ENCODE measurements around the gene MINPP1. TPM values are rescaled to one million over a fixed set of nuclear protein-coding genes. Genes with fewer than 3 reads are reported as not detected.
"Not testable (repeated sequence)": the region's sequence is repeated elsewhere in the genome, so short reads cannot be mapped to it uniquely, and the experiment has no call there.

MINPP1 gene, protein sequence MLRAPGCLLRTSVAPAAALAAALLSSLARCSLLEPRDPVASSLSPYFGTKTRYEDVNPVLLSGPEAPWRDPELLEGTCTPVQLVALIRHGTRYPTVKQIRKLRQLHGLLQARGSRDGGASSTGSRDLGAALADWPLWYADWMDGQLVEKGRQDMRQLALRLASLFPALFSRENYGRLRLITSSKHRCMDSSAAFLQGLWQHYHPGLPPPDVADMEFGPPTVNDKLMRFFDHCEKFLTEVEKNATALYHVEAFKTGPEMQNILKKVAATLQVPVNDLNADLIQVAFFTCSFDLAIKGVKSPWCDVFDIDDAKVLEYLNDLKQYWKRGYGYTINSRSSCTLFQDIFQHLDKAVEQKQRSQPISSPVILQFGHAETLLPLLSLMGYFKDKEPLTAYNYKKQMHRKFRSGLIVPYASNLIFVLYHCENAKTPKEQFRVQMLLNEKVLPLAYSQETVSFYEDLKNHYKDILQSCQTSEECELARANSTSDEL
- total RNA-seq: 10 to 100 TPM in 6 of 7 donors, 1 to 10 TPM in 1; 9.7 to 21.3 (median 12.4) TPM
- polyA plus RNA-seq: 1 to 10 TPM; 5.1 to 5.9 (median 5.9) TPM
- long read RNA-seq, donor 1, transcript MINPP1-202 (5 exons, 2,415 nt): major isoform, 7 of 7 reads
- long read RNA-seq, donor 1, partial matches to known transcripts: 0 of 7 reads
- long read RNA-seq, donor 1, other reads (novel, unspliced or antisense): 0 of 7 reads
- long read RNA-seq, donor 2, transcript MINPP1-202 (5 exons, 2,415 nt): major isoform, 16 of 38 reads
- long read RNA-seq, donor 2, partial matches to known transcripts: 22 of 38 reads
- long read RNA-seq, donor 2, other reads (novel, unspliced or antisense): 0 of 38 reads

DNA sequence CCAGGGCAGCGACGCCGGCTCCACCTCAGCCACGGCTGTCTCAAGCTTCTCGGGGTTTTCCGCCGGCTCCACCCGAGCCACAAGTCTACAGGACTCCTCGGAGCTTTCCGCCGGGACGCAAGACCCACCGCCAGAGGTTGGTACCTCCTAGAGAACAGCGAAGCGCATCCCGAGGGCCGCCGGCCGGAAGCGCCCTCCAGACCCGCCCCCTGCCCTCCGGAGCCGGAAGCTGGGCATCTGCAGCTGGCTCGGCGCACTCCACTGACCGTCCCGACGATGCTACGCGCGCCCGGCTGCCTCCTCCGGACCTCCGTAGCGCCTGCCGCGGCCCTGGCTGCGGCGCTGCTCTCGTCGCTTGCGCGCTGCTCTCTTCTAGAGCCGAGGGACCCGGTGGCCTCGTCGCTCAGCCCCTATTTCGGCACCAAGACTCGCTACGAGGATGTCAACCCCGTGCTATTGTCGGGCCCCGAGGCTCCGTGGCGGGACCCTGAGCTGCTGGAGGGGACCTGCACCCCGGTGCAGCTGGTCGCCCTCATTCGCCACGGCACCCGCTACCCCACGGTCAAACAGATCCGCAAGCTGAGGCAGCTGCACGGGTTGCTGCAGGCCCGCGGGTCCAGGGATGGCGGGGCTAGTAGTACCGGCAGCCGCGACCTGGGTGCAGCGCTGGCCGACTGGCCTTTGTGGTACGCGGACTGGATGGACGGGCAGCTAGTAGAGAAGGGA, at the start of gene MINPP1:
Gene MINPP1 (plus strand): TSS at position 254 of the 726 bp plus-strand sequence. CDS start 23 bp downstream, at position 277.
- peak within 1 kb of the TSS; percentile 66 to 87 (median 82) for H3K27ac ChIP-seq
- peak; percentile 79 to 87 (median 84) for TF ChIP-seq POLR2AphosphoS5 (IDR thresholded peaks at IDR 0.05)
- no peak for TF ChIP-seq POLR2A (IDR thresholded peaks at IDR 0.05)
- TF ChIP-seq, protein P1, sequence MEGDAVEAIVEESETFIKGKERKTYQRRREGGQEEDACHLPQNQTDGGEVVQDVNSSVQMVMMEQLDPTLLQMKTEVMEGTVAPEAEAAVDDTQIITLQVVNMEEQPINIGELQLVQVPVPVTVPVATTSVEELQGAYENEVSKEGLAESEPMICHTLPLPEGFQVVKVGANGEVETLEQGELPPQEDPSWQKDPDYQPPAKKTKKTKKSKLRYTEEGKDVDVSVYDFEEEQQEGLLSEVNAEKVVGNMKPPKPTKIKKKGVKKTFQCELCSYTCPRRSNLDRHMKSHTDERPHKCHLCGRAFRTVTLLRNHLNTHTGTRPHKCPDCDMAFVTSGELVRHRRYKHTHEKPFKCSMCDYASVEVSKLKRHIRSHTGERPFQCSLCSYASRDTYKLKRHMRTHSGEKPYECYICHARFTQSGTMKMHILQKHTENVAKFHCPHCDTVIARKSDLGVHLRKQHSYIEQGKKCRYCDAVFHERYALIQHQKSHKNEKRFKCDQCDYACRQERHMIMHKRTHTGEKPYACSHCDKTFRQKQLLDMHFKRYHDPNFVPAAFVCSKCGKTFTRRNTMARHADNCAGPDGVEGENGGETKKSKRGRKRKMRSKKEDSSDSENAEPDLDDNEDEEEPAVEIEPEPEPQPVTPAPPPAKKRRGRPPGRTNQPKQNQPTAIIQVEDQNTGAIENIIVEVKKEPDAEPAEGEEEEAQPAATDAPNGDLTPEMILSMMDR (IDR thresholded peaks at IDR 0.05 in 8 of 11, conservative IDR thresholded peaks at IDR 0.05 in 3 of 11): no peak
- peaks cover 0 to 8% (median 0%) of the 10 kb centered on the region in 7 donors for H3K27me3 ChIP-seq (replicated peaks in 1 of 7)
- 0 to 1% (median 0%) methylated on average over 10 to 74 of the region's 74 CpGs for WGBS, 5 donors
- peak within 1 kb of the TSS; percentile 81 to 99 (median 94) for H3K4me3 ChIP-seq
- intact Hi-C loops (cut with DNase I; ENCODE audit: low total_unique reads): no loop called here
- H3K9me3 ChIP-seq: no peaks in the 10 kb centered on the region
- peak; percentile 93 for DNase-seq
- H3K4me1 ChIP-seq: peaks cover 10 to 37% (median 23%) of the 10 kb centered on the region in 6 donors
- H3K36me3 ChIP-seq: peaks cover 0 to 18% (median 6%) of the 10 kb centered on the region in 6 donors

DNA sequence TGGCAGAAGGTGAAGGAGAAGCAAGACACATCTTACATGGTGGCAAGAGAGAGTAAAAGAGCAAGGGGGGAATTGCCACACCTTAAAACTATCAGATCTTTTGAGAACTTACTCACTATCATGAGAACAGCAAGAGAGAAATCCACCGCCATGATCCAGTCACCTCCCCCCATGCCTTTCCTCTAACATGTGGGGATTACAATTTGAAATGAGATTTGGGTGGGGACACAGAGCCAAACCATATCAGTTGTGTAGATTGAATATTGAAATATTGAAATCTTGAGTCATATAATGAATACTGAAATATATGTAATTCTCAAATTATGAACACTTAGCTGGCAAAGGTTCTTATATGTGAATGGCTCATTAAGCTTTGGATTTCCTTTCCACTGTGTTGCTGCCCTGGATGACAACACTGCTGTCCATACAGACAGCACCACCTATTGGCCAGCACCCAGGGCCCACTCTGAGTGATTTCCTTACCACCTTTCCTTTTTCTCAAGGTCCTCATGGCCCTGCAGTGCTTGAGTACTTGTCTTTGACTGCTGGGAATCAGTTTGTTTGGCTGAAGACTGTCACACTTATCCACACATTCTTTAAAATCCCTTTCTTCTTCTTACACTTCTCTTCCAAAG, 48.0 kb upstream of the MINPP1 start:
- DNase-seq; H3K4me1 ChIP-seq; H3K27ac ChIP-seq; intact Hi-C loops (cut with DNase I; ENCODE audit: low total_unique reads); H3K36me3 ChIP-seq; H3K4me3 ChIP-seq; H3K27me3 ChIP-seq (replicated peaks in 1 of 7); H3K9me3 ChIP-seq: not testable (repeated sequence)
- WGBS, 5 donors: no CpG with 5 or more reads among the region's 1 CpG

DNA sequence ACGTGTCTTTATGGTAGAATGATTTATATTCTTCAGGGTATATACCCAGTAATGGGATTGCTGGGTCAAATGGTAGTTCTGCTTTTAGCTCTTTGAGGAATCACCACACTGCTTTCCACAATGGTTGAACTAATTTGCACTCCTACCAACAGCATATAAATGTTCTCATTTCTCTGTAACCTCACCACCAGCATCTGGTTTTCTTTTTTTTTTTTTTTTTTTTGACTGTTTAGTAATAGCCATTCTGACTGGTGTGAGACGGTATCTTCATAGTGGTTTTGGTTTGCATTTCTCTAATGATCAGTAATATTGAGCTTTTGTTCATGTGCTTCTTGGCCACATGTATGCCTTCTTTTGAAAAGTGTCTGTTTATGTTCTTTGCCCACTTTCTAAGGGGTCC, 42.9 kb upstream of the MINPP1 start:
- H3K27me3 ChIP-seq (replicated peaks in 1 of 7); H3K4me3 ChIP-seq; intact Hi-C loops (cut with DNase I; ENCODE audit: low total_unique reads); H3K9me3 ChIP-seq; DNase-seq; H3K36me3 ChIP-seq; H3K27ac ChIP-seq; H3K4me1 ChIP-seq: not testable (repeated sequence)
- WGBS, 5 donors: 65 to 100% (median 73%) methylated on average over 1 of the region's 2 CpGs; no CpG with 5 or more reads in 1 of the 5 donors

DNA sequence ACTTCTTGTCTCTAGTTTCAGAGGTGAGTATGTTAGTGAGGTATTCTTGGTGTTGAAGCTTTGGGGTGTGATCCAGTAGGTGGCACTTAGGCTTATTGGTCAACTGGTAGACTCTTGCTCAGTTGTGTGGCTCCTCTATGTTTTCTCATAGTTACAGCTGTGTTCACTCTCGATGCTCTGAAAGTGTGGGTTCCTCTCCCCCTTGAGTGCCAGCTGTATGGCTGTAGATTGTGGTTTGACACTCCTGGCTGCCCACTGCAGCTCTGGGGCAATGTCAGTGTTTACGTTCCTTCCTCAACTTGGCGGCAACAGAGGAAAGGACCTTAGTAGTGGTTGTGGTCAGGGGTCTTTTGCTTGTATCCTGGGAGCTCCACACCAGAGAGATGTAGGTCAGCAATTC, 37.8 kb upstream of the MINPP1 start:
- H3K4me1 ChIP-seq; DNase-seq; H3K36me3 ChIP-seq; intact Hi-C loops (cut with DNase I; ENCODE audit: low total_unique reads); H3K27me3 ChIP-seq (replicated peaks in 1 of 7); H3K27ac ChIP-seq; H3K9me3 ChIP-seq; H3K4me3 ChIP-seq: not testable (repeated sequence)
- WGBS, 5 donors: 38 to 58% (median 54%) methylated on average over 1 to 3 of the region's 3 CpGs

DNA sequence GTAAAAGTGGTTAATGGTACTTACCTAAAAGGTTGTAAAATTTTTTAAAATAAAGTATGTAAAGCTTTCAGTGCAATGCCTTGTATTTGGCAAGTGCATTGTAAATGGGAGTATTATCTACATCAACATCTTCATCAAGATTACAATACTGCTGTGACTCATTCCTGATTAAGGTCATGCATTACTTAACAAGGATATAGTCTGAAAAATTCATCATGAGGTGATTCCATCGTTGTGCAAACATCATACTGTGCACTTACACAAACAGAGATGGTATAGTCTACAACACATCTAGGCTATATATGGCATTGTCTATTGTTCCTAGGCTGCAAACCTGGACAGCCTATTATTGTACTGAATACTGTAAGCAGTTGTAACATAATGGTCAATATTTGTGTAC, 16.0 kb upstream of the MINPP1 start:
- H3K36me3 ChIP-seq; DNase-seq; H3K27ac ChIP-seq; intact Hi-C loops (cut with DNase I; ENCODE audit: low total_unique reads); H3K4me3 ChIP-seq; H3K27me3 ChIP-seq (replicated peaks in 1 of 7); H3K9me3 ChIP-seq; H3K4me1 ChIP-seq: not testable (repeated sequence)
- WGBS, 5 donors: 50 to 100% (median 60%) methylated on average over 1 of the region's 1 CpG

DNA sequence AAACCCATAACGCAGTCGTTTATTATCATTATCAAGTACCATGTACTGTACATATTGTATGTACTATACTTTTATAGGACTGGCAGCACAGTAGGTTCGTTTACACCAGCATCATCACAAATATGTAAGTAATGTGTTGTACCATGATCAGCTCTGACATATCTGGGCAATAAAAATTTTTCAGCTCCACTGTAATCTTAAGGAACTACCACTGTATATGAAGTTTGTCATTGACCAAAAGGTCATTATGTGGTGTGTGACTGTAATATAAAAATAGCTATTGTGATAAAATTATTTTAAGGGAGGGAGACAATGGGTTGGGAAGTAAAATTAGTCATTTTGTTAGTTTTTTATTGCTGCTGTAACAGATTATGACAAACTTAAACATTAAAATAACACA, 14.4 kb upstream of the MINPP1 start:
- H3K4me1 ChIP-seq; H3K9me3 ChIP-seq; H3K27ac ChIP-seq; H3K27me3 ChIP-seq (replicated peaks in 1 of 7); H3K4me3 ChIP-seq; intact Hi-C loops (cut with DNase I; ENCODE audit: low total_unique reads); H3K36me3 ChIP-seq; DNase-seq: not testable (repeated sequence)
- WGBS, 5 donors: no CpG with 5 or more reads among the region's 3 CpGs

DNA sequence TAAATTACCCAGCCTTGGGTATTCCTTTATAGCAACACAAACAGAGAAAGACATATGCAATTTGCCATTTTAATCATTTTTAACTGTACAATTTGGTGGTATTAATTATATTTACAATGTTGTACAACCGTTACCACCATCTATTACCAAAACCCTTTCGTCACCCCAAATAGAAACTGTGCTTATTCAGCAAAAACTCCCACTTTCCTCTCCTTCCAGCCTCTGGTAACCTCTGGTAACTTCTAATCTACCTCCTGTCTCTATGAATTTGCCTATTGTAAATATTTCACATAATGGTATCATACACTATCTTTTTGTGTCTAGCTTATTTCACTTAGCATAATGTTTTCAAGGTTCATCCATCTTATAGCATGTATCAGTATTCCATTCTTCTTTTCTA, 12.2 kb upstream of the MINPP1 start:
- H3K4me3 ChIP-seq; H3K27me3 ChIP-seq (replicated peaks in 1 of 7); intact Hi-C loops (cut with DNase I; ENCODE audit: low total_unique reads); H3K4me1 ChIP-seq; H3K27ac ChIP-seq; H3K36me3 ChIP-seq; H3K9me3 ChIP-seq; DNase-seq: not testable (repeated sequence)
- 89 to 98% (median 93%) methylated on average over 2 of the region's 2 CpGs for WGBS, 5 donors

DNA sequence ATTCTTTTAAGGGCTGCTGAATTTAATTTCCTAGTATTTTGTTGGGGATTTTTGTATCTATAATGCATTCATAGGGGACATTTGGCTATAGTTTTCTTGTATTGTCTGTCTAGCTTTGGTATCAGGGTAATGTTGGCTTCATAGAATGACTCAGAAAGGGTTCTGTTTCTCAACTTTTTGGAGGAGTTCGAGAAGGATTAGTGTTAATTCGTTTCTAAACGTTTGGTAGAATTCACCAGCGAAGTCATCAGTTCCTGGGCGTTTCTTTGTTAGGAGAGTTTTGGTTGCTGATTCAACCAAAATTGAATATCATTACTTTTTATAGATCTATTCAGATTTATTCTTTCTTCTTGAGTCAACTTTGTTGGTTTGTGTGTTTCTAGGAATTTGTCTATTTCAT, 9.2 kb upstream of the MINPP1 start:
- H3K27me3 ChIP-seq (replicated peaks in 1 of 7); intact Hi-C loops (cut with DNase I; ENCODE audit: low total_unique reads); DNase-seq; H3K4me1 ChIP-seq; H3K4me3 ChIP-seq; H3K36me3 ChIP-seq; H3K9me3 ChIP-seq; H3K27ac ChIP-seq: not testable (repeated sequence)
- WGBS, 5 donors: 76 to 88% (median 78%) methylated on average over 5 of the region's 5 CpGs

DNA sequence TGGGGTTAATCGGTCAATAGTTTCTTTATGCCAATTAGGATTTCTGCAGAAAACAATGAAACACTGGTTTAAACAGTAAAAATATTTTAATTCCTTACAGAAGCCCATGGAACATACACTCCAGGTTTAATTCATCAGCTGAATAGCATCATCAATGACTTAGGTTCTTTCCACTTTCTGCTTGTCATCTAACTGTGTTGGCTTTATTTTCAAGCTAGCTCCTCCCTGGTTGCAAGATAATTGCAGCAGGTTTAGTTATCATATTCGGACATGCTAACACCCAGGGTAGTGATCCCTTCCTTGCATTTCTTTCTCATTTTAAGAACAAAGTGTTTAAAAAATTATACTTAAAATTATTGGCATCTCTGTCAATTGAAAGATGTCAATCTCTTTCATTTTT, 7.3 kb upstream of the MINPP1 start:
- H3K27ac ChIP-seq; DNase-seq; H3K4me1 ChIP-seq; intact Hi-C loops (cut with DNase I; ENCODE audit: low total_unique reads); H3K4me3 ChIP-seq; H3K9me3 ChIP-seq; H3K27me3 ChIP-seq (replicated peaks in 1 of 7); H3K36me3 ChIP-seq: not testable (repeated sequence)
- 89 to 98% (median 96%) methylated on average over 2 of the region's 2 CpGs for WGBS, 5 donors
